H1 (cell line): ENCODE data around the gene FGFRL1. TPM values are rescaled to one million over a fixed set of nuclear protein-coding genes. Genes with fewer than 3 reads are reported as not detected.

ENCODE experiments used
- MAFK ChIP-seq: IDR thresholded peaks from 2 replicates; pipeline ENCODE4 v1.6.1; 2012; ENCODE audit warnings: low read depth, mild to moderate bottlenecking, improper control_type of control experiment, low read length
- NRF1 ChIP-seq: IDR thresholded peaks from 2 replicates; pipeline ENCODE4 v1.6.1; 2011; ENCODE audit warnings: mild to moderate bottlenecking, low read depth, low read length, improper control_type of control experiment
- SIN3A ChIP-seq, 2 experiments: IDR thresholded peaks in 1 of 2; conservative IDR thresholded peaks in 1 of 2; 2 replicates each; pipeline ENCODE4 v1.6.1; 2011 to 2012; ENCODE audit warnings: low read length in 2 of 2, improper control_type of control experiment in 1 of 2, low read depth in 1 of 2, mild to moderate bottlenecking in 1 of 2
- ZNF274 ChIP-seq: IDR thresholded peaks from 2 replicates; pipeline ENCODE4 v1.7.0; 2012; ENCODE audit warnings: low read length, borderline replicate concordance; ENCODE audit errors: extremely low read depth
- polyA plus RNA-seq, 7 experiments: library from polyadenylated mRNA; depleted of rRNA in 3 of 7; stranded (reverse) in 5 of 7; unstranded in 2 of 7; fragments of >200 nt in 5 of 7; fragments of 200-250 nt in 2 of 7; gene quantifications; 1 replicate in 5 of 7; 2 replicates in 1 of 7; 4 replicates in 1 of 7; pipeline versions ENCODE4 v1.2.1 to v1.2.3, GENCODE V29; 2011 to 2013; ENCODE audit warnings: missing spikeins in 2 of 7, mixed read lengths in 2 of 7
- total RNA-seq: library from RNA; stranded (reverse); fragmentation: NEBNext Ultra II Directional; extraction: Animal tissue kit (Norgen Biotek cat#: 25700); gene quantifications from 2 replicates; pipeline ENCODE4 v1.2.1, GENCODE V29; 2021

The FGFRL1 gene
- total and polyA plus RNA-seq, 2 of the 8 experiments (the other 6 are each of a cell fraction or from before 2014, with no cell fraction given), result 18.9 to 34.6 TPM

DNA sequence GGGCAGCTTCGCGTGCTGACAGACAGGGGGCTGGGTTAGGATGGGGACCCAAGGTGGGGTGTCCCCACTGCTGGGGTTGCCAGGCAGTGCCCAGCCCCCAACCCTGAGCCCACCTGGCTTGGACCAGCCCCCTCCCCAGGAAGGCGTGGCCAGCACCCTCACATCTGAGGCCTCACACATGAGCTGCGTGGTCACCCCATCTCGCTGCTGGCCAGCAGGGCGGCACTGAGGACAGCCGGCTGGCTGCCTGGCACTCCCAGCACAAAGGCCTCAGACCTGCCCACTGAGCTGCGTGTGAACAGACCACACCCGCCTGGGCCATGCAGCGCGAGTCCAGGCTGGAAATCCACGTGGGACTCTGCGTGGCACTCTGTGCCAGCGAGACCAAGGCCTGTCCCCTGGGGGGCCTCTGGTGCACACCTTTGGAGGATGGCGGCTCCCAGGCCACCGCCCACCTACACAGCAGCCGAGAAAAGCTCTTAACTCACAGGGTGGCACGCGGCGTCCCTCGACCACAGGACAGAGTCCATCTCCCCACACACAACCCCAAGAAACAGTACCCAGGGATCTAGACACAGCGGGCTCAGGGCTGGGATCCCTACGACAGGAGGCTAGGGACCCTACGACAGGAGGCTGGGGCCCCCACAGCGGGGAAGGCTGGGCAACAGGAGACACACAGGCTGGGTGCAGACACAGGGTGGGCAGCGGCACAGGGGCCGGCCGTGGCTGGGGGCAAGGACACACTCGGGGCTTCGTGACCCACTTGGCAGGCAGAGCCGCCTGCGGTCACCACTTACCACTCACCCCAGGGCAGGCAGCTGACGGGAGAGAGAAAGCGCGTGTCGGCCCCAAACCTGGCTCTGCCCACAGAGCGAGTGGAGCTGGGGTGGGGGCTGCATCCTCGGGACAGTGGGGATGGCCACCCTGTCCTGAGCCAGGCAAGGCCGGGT is 47.9 kb upstream of the FGFRL1 start (continued):
- TF ChIP-seq ZNF274, result no peak
- no peak for TF ChIP-seq SIN3A (conservative IDR thresholded peaks at IDR 0.05 in 1 of 2, IDR thresholded peaks at IDR 0.05 in 1 of 2; ENCODE audit: low read depth in 1 of 2, low read length in 2 of 2)
- no peak for TF ChIP-seq NRF1
- no peak for TF ChIP-seq MAFK
